Smooth muscle cell (in vitro differentiated cells): ENCODE results near the gene FKBP1A. TPM values are rescaled to one million over a fixed set of nuclear protein-coding genes. Genes with fewer than 3 reads are reported as not detected.

Source experiments
- DNase-seq: peaks from one replicate; lab custom pipeline; 2025; ENCODE audit not compliant: unreplicated experiment; lab: John Stamatoyannopoulos, UW
- H2AFZ ChIP-seq: fragments of 200-600 bp; sonication (generic); 2 replicates; pipeline ENCODE4 v1.6.0; 2016; ENCODE audit warnings: antibody characterized with exemption, low read depth, mild to moderate bottlenecking
- H3F3A ChIP-seq: fragments of 200-600 bp; sonication (generic); 2 replicates; pipeline ENCODE4 v1.6.0; 2017; ENCODE audit warnings: antibody characterized with exemption, low read depth
- H3K27ac ChIP-seq: fragments of 200-600 bp; sonication (generic); 2 replicates; pipeline ENCODE4 v1.5.1; 2016; ENCODE audit warnings: low read depth, mild to moderate bottlenecking
- H3K27me3 ChIP-seq: fragments of 200-600 bp; sonication (generic); 2 replicates; pipeline ENCODE4 v1.6.1; 2016; ENCODE audit warnings: low read depth, mild to moderate bottlenecking
- H3K36me3 ChIP-seq: fragments of 200-600 bp; sonication (generic); 2 replicates; pipeline ENCODE4 v1.5.1; 2016; ENCODE audit warnings: low read depth
- H3K4me1 ChIP-seq: fragments of 200-600 bp; sonication (generic); 2 replicates; pipeline ENCODE4 v1.5.1; 2016; ENCODE audit warnings: low read depth
- H3K4me2 ChIP-seq: fragments of 200-600 bp; sonication (generic); 2 replicates; pipeline ENCODE4 v1.6.0; 2016; ENCODE audit warnings: mild to moderate bottlenecking
- H3K4me3 ChIP-seq: fragments of 200-600 bp; sonication (generic); 2 replicates; pipeline ENCODE4 v1.5.1; 2016; ENCODE audit warnings: mild to moderate bottlenecking
- H3K79me2 ChIP-seq: fragments of 200-600 bp; sonication (generic); 2 replicates; pipeline ENCODE4 v1.6.0; 2016; ENCODE audit warnings: low read depth, mild to moderate bottlenecking
- H3K9ac ChIP-seq: fragments of 200-600 bp; sonication (generic); 2 replicates; pipeline ENCODE4 v1.6.0; 2016; ENCODE audit warnings: low read depth
- H3K9me3 ChIP-seq: fragments of 200-600 bp; sonication (generic); replicated peaks from 2 replicates; pipeline ENCODE4 v1.5.1; 2016; ENCODE audit warnings: low read depth
- H4K20me1 ChIP-seq: fragments of 200-600 bp; sonication (generic); 2 replicates; pipeline ENCODE4 v1.6.0; 2016; ENCODE audit warnings: low read depth
- CTCF ChIP-seq: fragments of 200-600 bp; sonication (generic); IDR thresholded peaks from 2 replicates; pipeline ENCODE4 v1.5.1; 2017; ENCODE audit warnings: borderline replicate concordance, mild to moderate bottlenecking, antibody characterized with exemption; ENCODE audit not compliant: insufficient read depth, poor library complexity, severe bottlenecking
- WGBS: methylation state at CpG from one replicate; pipeline ENCODE4 v1.1.7; 2016; ENCODE audit warnings: low lambda C conversion rate; 5-methylcytosine and 5-hydroxymethylcytosine counted together
- polyA plus RNA-seq: library from polyadenylated mRNA; unstranded; fragments of >200 nt; fragmentation: Nextera tagmentation; extraction: Ambion mirVana; gene quantifications from 2 replicates; pipeline ENCODE4 v1.2.1, GENCODE V29; 2016
- total RNA-seq: library from RNA; depleted of rRNA; stranded (reverse); fragments of >200 nt; gene quantifications from 2 replicates; pipeline ENCODE4 v1.2.3, GENCODE V29; 2014

Gene FKBP1A
- total and polyA plus RNA-seq, 2 experiments from 2014 or later = 163 to 184 TPM

DNA sequence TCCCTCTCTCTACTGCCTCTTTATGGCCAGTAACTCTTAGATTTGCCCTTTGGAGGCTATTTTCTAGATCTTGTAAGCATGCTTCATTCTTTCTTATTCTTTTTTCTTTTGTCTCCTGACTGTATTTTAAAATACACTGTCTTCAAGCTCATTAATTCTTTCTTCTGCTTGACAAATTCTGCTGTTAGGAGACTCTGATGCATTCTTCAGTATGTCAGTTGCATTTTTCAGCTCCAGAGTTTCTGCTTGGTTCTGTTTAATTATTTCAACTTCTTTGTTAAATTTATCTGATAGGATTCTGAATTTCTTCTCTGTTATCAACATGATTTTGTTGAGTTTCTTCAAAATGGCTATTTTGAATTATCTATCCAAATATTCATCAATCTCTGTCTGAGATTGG, 38.9 kb downstream of the FKBP1A start:
- H3K79me2 ChIP-seq = peaks cover 19% of the 10 kb centered on the region

DNA sequence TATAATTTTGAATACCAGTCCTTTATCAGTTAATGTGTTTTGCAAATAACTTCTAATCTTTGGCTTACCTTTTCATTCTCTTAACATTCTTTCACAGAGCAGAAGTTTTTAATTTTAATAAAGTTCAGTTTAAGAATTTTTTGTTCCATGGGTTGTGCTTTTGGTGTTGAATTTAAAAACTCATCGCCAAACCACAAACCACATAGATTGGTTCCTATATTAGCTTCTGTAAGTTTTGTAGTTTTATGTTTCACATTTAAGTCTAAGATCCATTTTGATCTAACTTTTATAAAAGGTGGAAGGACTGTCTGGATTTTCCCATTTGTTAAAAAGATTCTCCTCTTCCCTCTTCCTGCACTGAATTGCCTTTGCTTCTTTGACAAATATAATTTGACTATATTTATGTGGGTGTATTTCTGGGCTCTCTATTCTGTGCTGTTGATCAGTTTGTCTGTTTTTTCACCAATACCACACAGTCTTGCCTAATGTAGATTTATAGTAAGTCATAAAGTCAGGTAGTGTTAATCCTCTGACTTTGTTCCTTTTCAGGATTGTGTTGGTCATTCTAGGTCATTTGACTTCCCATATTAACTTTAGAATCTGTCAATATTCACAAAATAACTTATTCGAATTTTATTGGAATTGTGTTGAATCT, 46.4 kb downstream of the FKBP1A start:
- peaks cover 4% of the 10 kb centered on the region for H3F3A ChIP-seq
- H4K20me1 ChIP-seq = peaks cover 16% of the 10 kb centered on the region
- no peaks in the 10 kb centered on the region for H3K79me2 ChIP-seq
- no peak overlapping the region for H3K4me3 ChIP-seq
- H3K4me1 ChIP-seq = no peaks in the 10 kb centered on the region
- H3K27me3 ChIP-seq = no peaks in the 10 kb centered on the region
- no peak overlapping the region for H3K9ac ChIP-seq
- WGBS = 99% methylated on average over 2 of the region's 2 CpGs
- H3K36me3 ChIP-seq = no peaks in the 10 kb centered on the region
- H3K27ac ChIP-seq = no peak overlapping the region
- no peaks in the 10 kb centered on the region for H3K9me3 ChIP-seq
- H3K4me2 ChIP-seq = no peak overlapping the region
- no peak overlapping the region for H2AFZ ChIP-seq
- no peak for TF ChIP-seq CTCF
- DNase-seq = no peak

More for the DNA sequence above, 38.9 kb downstream of the FKBP1A start:
- no peak for DNase-seq
- H3K36me3 ChIP-seq = no peaks in the 10 kb centered on the region
- H3K27me3 ChIP-seq = no peaks in the 10 kb centered on the region
- H3K4me1 ChIP-seq = no peaks in the 10 kb centered on the region
- H3K4me2 ChIP-seq = no peak overlapping the region
- no peak overlapping the region for H3K4me3 ChIP-seq
- no peak overlapping the region for H3K9ac ChIP-seq
- H2AFZ ChIP-seq = no peak overlapping the region
- no peak for TF ChIP-seq CTCF
- no peaks in the 10 kb centered on the region for H3F3A ChIP-seq
- peaks cover 22% of the 10 kb centered on the region for H4K20me1 ChIP-seq
- no peaks in the 10 kb centered on the region for H3K9me3 ChIP-seq
- no peak overlapping the region for H3K27ac ChIP-seq

GRCh38 chr20:1345756-1346093, 47.1 kb downstream of the FKBP1A start:
- Histone ChIP-seq H3K79me2 (no peaks in the 10 kb centered on the region), H3K4me1 (no peaks in the 10 kb centered on the region), H3K9me3 (no peaks in the 10 kb centered on the region), H3K4me2 (no peak overlapping the region), H3K36me3 (no peaks in the 10 kb centered on the region), H3K4me3 (no peak overlapping the region), H3K27ac (no peak overlapping the region), H3K27me3 (no peaks in the 10 kb centered on the region), H4K20me1 (peaks cover 19% of the 10 kb centered on the region), H2AFZ (no peak overlapping the region), H3F3A (peaks cover 4% of the 10 kb centered on the region), H3K9ac (no peak overlapping the region)
- DNase-seq = no peak
- 92% methylated on average over 1 of the region's 1 CpG for WGBS
- no peak for TF ChIP-seq CTCF
